ENCODE measurements around the gene GPR50. TPM values are rescaled to one million over a fixed set of nuclear protein-coding genes. Genes with fewer than 3 reads are reported as not detected.

Gene GPR50
- total RNA-seq, 1 donor from 2014 or later = not detected

DNA sequence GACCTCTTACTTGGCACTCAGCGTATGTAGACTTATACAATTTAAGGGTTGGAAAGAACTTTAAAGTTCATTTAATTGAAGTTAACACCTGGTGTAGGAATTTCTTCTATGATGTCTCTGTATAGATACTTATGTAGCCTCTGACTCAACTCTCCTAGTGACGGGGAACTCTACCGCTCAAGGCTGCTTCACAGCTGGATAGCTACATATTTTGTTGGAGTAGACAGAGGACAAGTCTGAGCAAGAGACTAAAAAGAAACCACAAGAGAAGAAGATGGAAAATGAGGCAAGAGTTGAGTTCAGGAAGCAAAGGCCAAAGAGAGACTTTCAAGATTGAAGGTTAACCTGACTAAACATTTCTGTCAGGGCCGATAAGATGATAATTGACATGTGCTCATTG is 52.6 kb downstream of the GPR50 start:
- DNase-seq (ENCODE audit: low read depth) (peak; percentile 42), FAIRE-seq (no peak)
- no peaks in the 10 kb centered on the region for H3K36me3 ChIP-seq (ENCODE audit: control insufficient read depth, insufficient read depth, low read length)
- H3K27me3 ChIP-seq (ENCODE audit: control insufficient read depth, insufficient read depth, low read length) = no peaks in the 10 kb centered on the region
- no peak overlapping the region for H3K4me3 ChIP-seq (ENCODE audit: low read depth, low read length)
- TF ChIP-seq, protein P1, sequence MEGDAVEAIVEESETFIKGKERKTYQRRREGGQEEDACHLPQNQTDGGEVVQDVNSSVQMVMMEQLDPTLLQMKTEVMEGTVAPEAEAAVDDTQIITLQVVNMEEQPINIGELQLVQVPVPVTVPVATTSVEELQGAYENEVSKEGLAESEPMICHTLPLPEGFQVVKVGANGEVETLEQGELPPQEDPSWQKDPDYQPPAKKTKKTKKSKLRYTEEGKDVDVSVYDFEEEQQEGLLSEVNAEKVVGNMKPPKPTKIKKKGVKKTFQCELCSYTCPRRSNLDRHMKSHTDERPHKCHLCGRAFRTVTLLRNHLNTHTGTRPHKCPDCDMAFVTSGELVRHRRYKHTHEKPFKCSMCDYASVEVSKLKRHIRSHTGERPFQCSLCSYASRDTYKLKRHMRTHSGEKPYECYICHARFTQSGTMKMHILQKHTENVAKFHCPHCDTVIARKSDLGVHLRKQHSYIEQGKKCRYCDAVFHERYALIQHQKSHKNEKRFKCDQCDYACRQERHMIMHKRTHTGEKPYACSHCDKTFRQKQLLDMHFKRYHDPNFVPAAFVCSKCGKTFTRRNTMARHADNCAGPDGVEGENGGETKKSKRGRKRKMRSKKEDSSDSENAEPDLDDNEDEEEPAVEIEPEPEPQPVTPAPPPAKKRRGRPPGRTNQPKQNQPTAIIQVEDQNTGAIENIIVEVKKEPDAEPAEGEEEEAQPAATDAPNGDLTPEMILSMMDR (IDR thresholded peaks at IDR 0.05; ENCODE audit: insufficient read depth, low read length, severe bottlenecking) = no peak

Other genes starting within 250 kb of the GPR50 start
- gene HMGB3, start 193.2 kb upstream of the GPR50 start, total RNA-seq = 46.7 and 74.5 TPM in 2 replicates
- gene VMA21, start 220.6 kb downstream of the GPR50 start, total RNA-seq = 45.8 and 46.0 TPM in 2 replicates